ENCODE results near the gene PRPSAP1. TPM values are rescaled to one million over a fixed set of nuclear protein-coding genes. Genes with fewer than 3 reads are reported as not detected.
"Not testable (repeated sequence)": the region's sequence is repeated elsewhere in the genome, so short reads cannot be mapped to it uniquely, and the experiment has no call there.

PRPSAP1 gene
- total RNA-seq, 1 donor from 2014 or later: 26.7 TPM

DNA sequence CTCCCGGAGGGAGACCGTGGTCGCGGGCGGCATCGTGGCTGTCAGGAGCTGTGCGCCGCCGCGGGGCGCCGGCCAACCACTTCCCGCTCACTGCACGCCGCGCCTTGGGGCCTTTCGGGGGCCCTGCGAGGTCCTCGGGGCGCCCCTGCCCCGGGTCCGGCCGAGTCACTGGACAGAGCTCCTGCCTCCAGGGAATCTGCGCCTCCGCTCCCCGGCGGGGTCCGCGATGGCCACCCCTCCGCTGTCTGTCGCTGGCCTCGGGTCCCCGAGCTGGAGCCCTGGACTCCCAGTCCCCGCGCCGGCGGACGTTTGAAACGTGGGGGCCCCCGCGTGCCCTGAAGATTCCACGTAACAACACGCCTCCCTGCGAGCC lies 45.8 kb downstream of the PRPSAP1 start, which contains the start of gene QRICH2:
Gene QRICH2 (minus strand): TSS at position 311 of the 373 bp plus-strand sequence. CDS start 278 bp downstream, at position 33.
- H3K4me3 Mint-ChIP-seq: no peak within 1 kb of the TSS
- peaks cover 19% of the 10 kb centered on the region for H3K36me3 Mint-ChIP-seq (ENCODE audit: low read depth)
- ATAC-seq (ENCODE audit: low read depth): no peak
- H3K9me3 Mint-ChIP-seq: no peaks in the 10 kb centered on the region
- ChIA-PET POLR2A (no interaction called here), CTCF (no interaction called here)
- intact Hi-C loops (cut with micrococcal nuclease): no loop called here
- TF ChIP-seq, protein P1, sequence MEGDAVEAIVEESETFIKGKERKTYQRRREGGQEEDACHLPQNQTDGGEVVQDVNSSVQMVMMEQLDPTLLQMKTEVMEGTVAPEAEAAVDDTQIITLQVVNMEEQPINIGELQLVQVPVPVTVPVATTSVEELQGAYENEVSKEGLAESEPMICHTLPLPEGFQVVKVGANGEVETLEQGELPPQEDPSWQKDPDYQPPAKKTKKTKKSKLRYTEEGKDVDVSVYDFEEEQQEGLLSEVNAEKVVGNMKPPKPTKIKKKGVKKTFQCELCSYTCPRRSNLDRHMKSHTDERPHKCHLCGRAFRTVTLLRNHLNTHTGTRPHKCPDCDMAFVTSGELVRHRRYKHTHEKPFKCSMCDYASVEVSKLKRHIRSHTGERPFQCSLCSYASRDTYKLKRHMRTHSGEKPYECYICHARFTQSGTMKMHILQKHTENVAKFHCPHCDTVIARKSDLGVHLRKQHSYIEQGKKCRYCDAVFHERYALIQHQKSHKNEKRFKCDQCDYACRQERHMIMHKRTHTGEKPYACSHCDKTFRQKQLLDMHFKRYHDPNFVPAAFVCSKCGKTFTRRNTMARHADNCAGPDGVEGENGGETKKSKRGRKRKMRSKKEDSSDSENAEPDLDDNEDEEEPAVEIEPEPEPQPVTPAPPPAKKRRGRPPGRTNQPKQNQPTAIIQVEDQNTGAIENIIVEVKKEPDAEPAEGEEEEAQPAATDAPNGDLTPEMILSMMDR (IDR thresholded peaks at IDR 0.05): no peak
- no peaks in the 10 kb centered on the region for H3K27me3 Mint-ChIP-seq
- no peak within 1 kb of the TSS for H3K27ac Mint-ChIP-seq
- no peak for DNase-seq
- peaks cover 5% of the 10 kb centered on the region for H3K4me1 Mint-ChIP-seq

GRCh38 chr17:76307299-76307965 lies 46.3 kb downstream of the PRPSAP1 start:
- H3K4me1 Mint-ChIP-seq: peaks cover 5% of the 10 kb centered on the region
- TF ChIP-seq, protein P1 (IDR thresholded peaks at IDR 0.05): no peak
- H3K27me3 Mint-ChIP-seq: no peaks in the 10 kb centered on the region
- DNase-seq (no peak), ATAC-seq (ENCODE audit: low read depth) (no peak)
- H3K36me3 Mint-ChIP-seq (ENCODE audit: low read depth): peaks cover 14% of the 10 kb centered on the region
- no peaks in the 10 kb centered on the region for H3K9me3 Mint-ChIP-seq
- H3K4me3 Mint-ChIP-seq: no peak overlapping the region
- POLR2A ChIA-PET: interaction anchor here (0.6 kb wide), 2 partner anchors 237 to 314 kb away, joined by 3 to 6 read pairs; no protein-coding TSS in a partner anchor
- CTCF ChIA-PET: no interaction called here
- intact Hi-C loops (cut with micrococcal nuclease): no loop called here
- H3K27ac Mint-ChIP-seq: no peak overlapping the region

- H3K27me3 Mint-ChIP-seq; DNase-seq; H3K4me3 Mint-ChIP-seq; intact Hi-C loops (cut with micrococcal nuclease); H3K4me1 Mint-ChIP-seq; H3K36me3 Mint-ChIP-seq (ENCODE audit: low read depth); H3K27ac Mint-ChIP-seq; H3K9me3 Mint-ChIP-seq; ATAC-seq (ENCODE audit: low read depth): not testable (repeated sequence)
- CTCF ChIA-PET: interaction anchor here (1.2 to 8.7 kb wide), 3 partner anchors 80 to 291 kb away, joined by 3 to 82 read pairs (median 13); partner anchors contain the start of gene SPHK1
- POLR2A ChIA-PET: interaction anchor here (0.7 kb wide), 1 partner anchor 193 kb away, joined by 5 read pairs; no protein-coding TSS in a partner anchor
Measured at GRCh38 chr17:76305135-76305454, 48.6 kb downstream of the PRPSAP1 start.

- no peaks in the 10 kb centered on the region for H3K9me3 Mint-ChIP-seq
Measured at GRCh38 chr17:76304226-76305134, 49.2 kb downstream of the PRPSAP1 start.

GRCh38 chr17:76297436-76297835 lies 56.3 kb downstream of the PRPSAP1 start:
- H3K27me3 Mint-ChIP-seq: no peaks in the 10 kb centered on the region
- ChIA-PET POLR2A (interaction anchor here (0.8 kb wide), 2 partner anchors 16 to 635 kb away, joined by 7 to 8 read pairs; no protein-coding TSS in a partner anchor), CTCF (interaction anchor here (0.6 to 8.3 kb wide), 3 partner anchors 18 to 306 kb away, joined by 3 to 50 read pairs (median 43); no protein-coding TSS in a partner anchor)
- no peak overlapping the region for H3K4me3 Mint-ChIP-seq
- H3K36me3 Mint-ChIP-seq (ENCODE audit: low read depth): no peaks in the 10 kb centered on the region
- peaks cover 3% of the 10 kb centered on the region for H3K4me1 Mint-ChIP-seq
- intact Hi-C loops (cut with micrococcal nuclease): no loop called here
- ATAC-seq (ENCODE audit: low read depth) (no peak), DNase-seq (no peak)
- no peak overlapping the region for H3K27ac Mint-ChIP-seq
- no peaks in the 10 kb centered on the region for H3K9me3 Mint-ChIP-seq
- TF ChIP-seq, protein P1 (IDR thresholded peaks at IDR 0.05): no peak

More at GRCh38 chr17:76304226-76305134, 49.2 kb downstream of the PRPSAP1 start:
- peaks cover 2% of the 10 kb centered on the region for H3K36me3 Mint-ChIP-seq (ENCODE audit: low read depth)
- H3K4me3 Mint-ChIP-seq: no peak overlapping the region
- DNase-seq: no peak
- intact Hi-C loops (cut with micrococcal nuclease): no loop called here
- CTCF ChIA-PET: interaction anchor here (1.0 to 8.7 kb wide), 10 partner anchors 49 to 377 kb away, joined by 3 to 82 read pairs (median 4); partner anchors contain the start of genes PRPSAP1 and SPHK1
- H3K4me1 Mint-ChIP-seq: peaks cover 3% of the 10 kb centered on the region
- POLR2A ChIA-PET: interaction anchor here (0.7 kb wide), 1 partner anchor 192 kb away, joined by 5 read pairs; no protein-coding TSS in a partner anchor
- H3K27ac Mint-ChIP-seq: no peak overlapping the region
- TF ChIP-seq, protein P1 (IDR thresholded peaks at IDR 0.05): no peak
- no peak for ATAC-seq (ENCODE audit: low read depth)
- H3K27me3 Mint-ChIP-seq: no peaks in the 10 kb centered on the region
